Esophagus muscularis mucosa (tissue), 4 donors: Measurements from ENCODE around the gene HSDL1. TPM values are rescaled to one million over a fixed set of nuclear protein-coding genes. Genes with fewer than 3 reads are reported as not detected.

Source experiments
- DNase-seq: peaks from one replicate; pipeline ENCODE4 v3.0.0-alpha.2; 2017; ENCODE audit errors: extremely low spot score
- H3K27ac ChIP-seq, 4 donors: fragments of 200-600 bp; sonication (generic); replicated peaks in 1 of 4; 1 replicate in 3 of 4; 2 replicates in 1 of 4; pipeline ENCODE4 v1.5.1; 2016 to 2019; ENCODE audit warnings: mild to moderate bottlenecking in 1 of 4
- H3K27me3 ChIP-seq, 4 donors: fragments of 200-600 bp; sonication (generic); one replicate each; pipeline versions ENCODE4 v1.5.1 to v1.6.0; 2016 to 2019
- H3K36me3 ChIP-seq, 4 donors: fragments of 200-600 bp; sonication (generic); one replicate each; pipeline ENCODE4 v1.5.1; 2016 to 2019
- H3K4me1 ChIP-seq, 4 donors: fragments of 200-600 bp; sonication (generic); one replicate each; pipeline ENCODE4 v1.5.1; 2016 to 2019
- H3K4me3 ChIP-seq, 4 donors: fragments of 200-600 bp; sonication (generic); 1 replicate in 2 of 4; 2 replicates in 2 of 4; pipeline ENCODE4 v1.5.1; 2016 to 2019; ENCODE audit warnings: mild to moderate bottlenecking in 4 of 4, moderate library complexity in 1 of 4
- H3K9me3 ChIP-seq, 4 donors: fragments of 200-600 bp; sonication (generic); 1 replicate in 3 of 4; 2 replicates in 1 of 4; pipeline ENCODE4 v1.5.1; 2016 to 2019
- EP300 ChIP-seq: sonication (generic); formaldehyde crosslinking; IDR thresholded peaks from one replicate; pipeline ENCODE4 v1.6.1; 2017; ENCODE audit warnings: antibody characterized with exemption
- POLR2A ChIP-seq: fragments of 450-650 bp; IDR thresholded peaks from one replicate; pipeline ENCODE4 v1.6.1; 2017; ENCODE audit warnings: antibody characterized with exemption, moderate library complexity, mild to moderate bottlenecking, low read depth
- POLR2AphosphoS5 ChIP-seq, 2 donors: sonication (generic); formaldehyde crosslinking; IDR thresholded peaks; one replicate each; pipeline ENCODE4 v1.6.1; 2017; ENCODE audit warnings: antibody characterized with exemption in 2 of 2
- WGBS: methylation state at CpG from one replicate; pipeline ENCODE4 v1.1.5; 2018; 5-methylcytosine and 5-hydroxymethylcytosine counted together
- intact Hi-C: fragments of 100-400 bp; cut with DNase I; formaldehyde crosslinking; loops from one replicate; pipeline ENCODE4 v1.15.1; 2023
- total RNA-seq, 4 donors: library from RNA; depleted of rRNA; stranded (reverse); fragments of >200 nt; gene quantifications; one replicate each; pipeline versions ENCODE4 v1.1.0 to v1.2.1, GENCODE V29; 2016
- TF ChIP-seq, protein P1 (sequence below), 3 experiments: fragments of 200-600 bp in 2 of 3; fragments of 450-650 bp in 1 of 3; sonication (generic) in 2 of 3; IDR thresholded peaks; one replicate each; pipeline ENCODE4 v1.5.1; 2017 to 2019; ENCODE audit warnings: antibody characterized with exemption in 3 of 3, mild to moderate bottlenecking in 2 of 3, moderate library complexity in 1 of 3

The HSDL1 gene
- total RNA-seq, 4 donors from 2014 or later: 7.1 to 14.6 (median 11.4) TPM

DNA sequence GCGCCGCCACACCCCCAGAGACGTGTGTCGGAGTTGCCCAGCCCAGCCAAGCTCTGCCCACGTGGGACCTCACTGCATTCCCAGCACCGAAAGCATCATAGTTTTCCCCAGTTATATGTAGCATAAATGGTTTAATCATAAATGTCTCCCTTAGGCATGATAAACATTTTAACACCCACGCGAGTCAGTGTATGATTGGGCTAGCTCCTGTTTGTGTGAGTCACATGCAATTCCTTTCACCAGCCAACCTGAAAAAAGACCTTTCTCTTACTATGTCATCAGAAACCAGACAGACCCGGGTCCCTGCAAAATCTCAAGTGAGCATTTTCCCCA is 32.7 kb upstream of the HSDL1 start:
- intact Hi-C loops: no loop called here
- Histone ChIP-seq H3K27ac (peak overlapping the region; percentile 63 to 80 (median 68)), H3K27me3 (no peaks in the 10 kb centered on the region), H3K9me3 (no peaks in the 10 kb centered on the region), H3K4me1 (peaks cover 39 to 53% (median 44%) of the 10 kb centered on the region in 4 donors), H3K36me3 (peaks cover 27 to 47% (median 46%) of the 10 kb centered on the region in 4 donors), H3K4me3 (no peak overlapping the region)
- WGBS: 56% methylated on average over 9 of the region's 9 CpGs
- no peak for DNase-seq
- no peak for TF ChIP-seq POLR2AphosphoS5 (IDR thresholded peaks at IDR 0.05)
- TF ChIP-seq POLR2A: no peak
- no peak for TF ChIP-seq EP300
- TF ChIP-seq, protein P1, sequence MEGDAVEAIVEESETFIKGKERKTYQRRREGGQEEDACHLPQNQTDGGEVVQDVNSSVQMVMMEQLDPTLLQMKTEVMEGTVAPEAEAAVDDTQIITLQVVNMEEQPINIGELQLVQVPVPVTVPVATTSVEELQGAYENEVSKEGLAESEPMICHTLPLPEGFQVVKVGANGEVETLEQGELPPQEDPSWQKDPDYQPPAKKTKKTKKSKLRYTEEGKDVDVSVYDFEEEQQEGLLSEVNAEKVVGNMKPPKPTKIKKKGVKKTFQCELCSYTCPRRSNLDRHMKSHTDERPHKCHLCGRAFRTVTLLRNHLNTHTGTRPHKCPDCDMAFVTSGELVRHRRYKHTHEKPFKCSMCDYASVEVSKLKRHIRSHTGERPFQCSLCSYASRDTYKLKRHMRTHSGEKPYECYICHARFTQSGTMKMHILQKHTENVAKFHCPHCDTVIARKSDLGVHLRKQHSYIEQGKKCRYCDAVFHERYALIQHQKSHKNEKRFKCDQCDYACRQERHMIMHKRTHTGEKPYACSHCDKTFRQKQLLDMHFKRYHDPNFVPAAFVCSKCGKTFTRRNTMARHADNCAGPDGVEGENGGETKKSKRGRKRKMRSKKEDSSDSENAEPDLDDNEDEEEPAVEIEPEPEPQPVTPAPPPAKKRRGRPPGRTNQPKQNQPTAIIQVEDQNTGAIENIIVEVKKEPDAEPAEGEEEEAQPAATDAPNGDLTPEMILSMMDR (IDR thresholded peaks at IDR 0.05): no peak

DNA sequence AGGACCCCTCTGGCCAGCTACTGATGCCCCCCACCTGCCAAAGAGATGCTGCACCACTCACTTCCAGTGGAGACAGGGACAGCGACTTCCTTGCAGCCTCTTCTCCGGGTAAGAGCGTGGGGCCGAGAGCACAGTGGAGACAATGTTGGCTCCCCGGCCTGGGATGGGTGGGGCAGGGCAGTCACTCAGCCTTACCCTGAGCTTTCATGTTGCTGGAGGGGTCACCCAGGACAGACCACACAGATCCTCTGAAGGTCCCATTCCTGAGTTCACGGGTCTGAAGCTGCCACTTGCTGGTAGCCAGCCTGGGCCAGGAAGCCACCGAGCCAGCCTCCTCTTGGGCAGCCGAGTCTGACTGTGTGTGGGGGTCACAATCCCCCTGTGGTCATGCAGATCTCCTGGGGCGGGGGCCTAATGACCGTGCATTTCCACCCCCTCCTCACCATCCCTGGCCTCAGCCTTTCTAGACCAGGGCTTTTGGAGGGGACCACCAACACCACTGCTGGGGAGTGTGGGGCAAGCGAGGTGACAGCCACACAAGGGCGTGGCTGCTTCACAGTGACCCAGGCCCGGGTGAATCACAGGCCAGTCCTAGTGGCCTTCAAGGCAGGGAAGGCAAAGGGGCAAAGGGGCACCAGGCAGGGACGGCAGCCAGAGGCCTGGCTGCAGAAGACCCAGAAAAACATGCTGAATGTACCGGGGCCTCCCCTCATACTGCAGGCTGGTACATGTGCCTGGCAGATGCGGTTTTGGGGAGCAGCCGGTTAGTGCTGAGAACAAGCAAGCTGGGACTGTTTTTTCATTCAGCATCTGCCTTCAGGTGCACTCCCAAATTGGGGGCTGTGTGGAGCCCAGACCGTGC is 31.4 kb upstream of the HSDL1 start:
- Histone ChIP-seq H3K4me1 (peaks cover 39 to 53% (median 43%) of the 10 kb centered on the region in 4 donors), H3K9me3 (no peaks in the 10 kb centered on the region), H3K4me3 (no peak overlapping the region), H3K27ac (peak overlapping the region; percentile 56 to 80 (median 64)), H3K27me3 (no peaks in the 10 kb centered on the region), H3K36me3 (peaks cover 23 to 36% (median 34%) of the 10 kb centered on the region in 4 donors)
- intact Hi-C loops: no loop called here
- no peak for DNase-seq
- TF ChIP-seq, protein P1 (IDR thresholded peaks at IDR 0.05): no peak
- no peak for TF ChIP-seq POLR2A
- no peak for TF ChIP-seq POLR2AphosphoS5 (IDR thresholded peaks at IDR 0.05)
- TF ChIP-seq EP300: no peak
- 75% methylated on average over 14 of the region's 18 CpGs for WGBS

GRCh38 chr16:84175350-84176081 is 30.5 kb upstream of the HSDL1 start:
- intact Hi-C loops: no loop called here
- Histone ChIP-seq H3K4me3 (no peak overlapping the region), H3K4me1 (peaks cover 38 to 46% (median 39%) of the 10 kb centered on the region in 4 donors), H3K9me3 (no peaks in the 10 kb centered on the region), H3K27ac (peak overlapping the region in 3 of 4 donors; percentile 56 to 80 (median 63)), H3K36me3 (peaks cover 14 to 27% (median 25%) of the 10 kb centered on the region in 4 donors), H3K27me3 (no peaks in the 10 kb centered on the region)
- DNase-seq: no peak
- WGBS: 38% methylated on average over 10 of the region's 10 CpGs
- TF ChIP-seq POLR2AphosphoS5 (IDR thresholded peaks at IDR 0.05) (no peak), EP300 (no peak), POLR2A (no peak)
- TF ChIP-seq, protein P1 (IDR thresholded peaks at IDR 0.05): peak; percentile 50 to 77 (median 64)

GRCh38 chr16:84174396-84174795 is 29.4 kb upstream of the HSDL1 start:
- peaks cover 9 to 16% (median 13%) of the 10 kb centered on the region in 4 donors for H3K36me3 ChIP-seq
- TF ChIP-seq, protein P1 (IDR thresholded peaks at IDR 0.05): no peak
- TF ChIP-seq EP300 (no peak), POLR2A (no peak), POLR2AphosphoS5 (IDR thresholded peaks at IDR 0.05) (no peak)
- 89% methylated on average over 11 of the region's 11 CpGs for WGBS
- H3K9me3 ChIP-seq: no peaks in the 10 kb centered on the region
- peaks cover 0 to 7% (median 0%) of the 10 kb centered on the region in 4 donors for H3K27me3 ChIP-seq
- intact Hi-C loops: no loop called here
- no peak overlapping the region for H3K27ac ChIP-seq
- H3K4me1 ChIP-seq: peaks cover 35 to 41% (median 38%) of the 10 kb centered on the region in 4 donors
- H3K4me3 ChIP-seq: no peak overlapping the region
- no peak for DNase-seq
